ENCODE results near the gene NPHP4.

The NPHP4 gene

GRCh38 chr1:5814046-5814619, 178.1 kb downstream of the NPHP4 start:
- ATAC-seq, result no peak
- TF ChIP-seq ISL1 (CRISPR knock-in tag; IDR thresholded peaks at IDR 0.05) (no peak), POU6F1 (CRISPR knock-in tag; IDR thresholded peaks at IDR 0.05; ENCODE audit: borderline replicate concordance, low read depth) (no peak), ESRRG (CRISPR knock-in tag; IDR thresholded peaks at IDR 0.05) (no peak), SNAI2 (CRISPR knock-in tag; IDR thresholded peaks at IDR 0.05) (no peak), TCF4 (CRISPR knock-in tag; IDR thresholded peaks at IDR 0.05; ENCODE audit: borderline replicate concordance) (no peak), ZC3H10 (CRISPR knock-in tag; IDR thresholded peaks at IDR 0.05) (no peak), ZNF565 (CRISPR knock-in tag; conservative IDR thresholded peaks at IDR 0.05; ENCODE audit: low read depth) (no peak), ZNF70 (CRISPR knock-in tag; IDR thresholded peaks at IDR 0.05) (no peak)
- TF ChIP-seq, protein P1, sequence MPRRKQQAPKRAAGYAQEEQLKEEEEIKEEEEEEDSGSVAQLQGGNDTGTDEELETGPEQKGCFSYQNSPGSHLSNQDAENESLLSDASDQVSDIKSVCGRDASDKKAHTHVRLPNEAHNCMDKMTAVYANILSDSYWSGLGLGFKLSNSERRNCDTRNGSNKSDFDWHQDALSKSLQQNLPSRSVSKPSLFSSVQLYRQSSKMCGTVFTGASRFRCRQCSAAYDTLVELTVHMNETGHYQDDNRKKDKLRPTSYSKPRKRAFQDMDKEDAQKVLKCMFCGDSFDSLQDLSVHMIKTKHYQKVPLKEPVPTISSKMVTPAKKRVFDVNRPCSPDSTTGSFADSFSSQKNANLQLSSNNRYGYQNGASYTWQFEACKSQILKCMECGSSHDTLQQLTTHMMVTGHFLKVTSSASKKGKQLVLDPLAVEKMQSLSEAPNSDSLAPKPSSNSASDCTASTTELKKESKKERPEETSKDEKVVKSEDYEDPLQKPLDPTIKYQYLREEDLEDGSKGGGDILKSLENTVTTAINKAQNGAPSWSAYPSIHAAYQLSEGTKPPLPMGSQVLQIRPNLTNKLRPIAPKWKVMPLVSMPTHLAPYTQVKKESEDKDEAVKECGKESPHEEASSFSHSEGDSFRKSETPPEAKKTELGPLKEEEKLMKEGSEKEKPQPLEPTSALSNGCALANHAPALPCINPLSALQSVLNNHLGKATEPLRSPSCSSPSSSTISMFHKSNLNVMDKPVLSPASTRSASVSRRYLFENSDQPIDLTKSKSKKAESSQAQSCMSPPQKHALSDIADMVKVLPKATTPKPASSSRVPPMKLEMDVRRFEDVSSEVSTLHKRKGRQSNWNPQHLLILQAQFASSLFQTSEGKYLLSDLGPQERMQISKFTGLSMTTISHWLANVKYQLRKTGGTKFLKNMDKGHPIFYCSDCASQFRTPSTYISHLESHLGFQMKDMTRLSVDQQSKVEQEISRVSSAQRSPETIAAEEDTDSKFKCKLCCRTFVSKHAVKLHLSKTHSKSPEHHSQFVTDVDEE (CRISPR knock-in tag; IDR thresholded peaks at IDR 0.05), result no peak

DNA sequence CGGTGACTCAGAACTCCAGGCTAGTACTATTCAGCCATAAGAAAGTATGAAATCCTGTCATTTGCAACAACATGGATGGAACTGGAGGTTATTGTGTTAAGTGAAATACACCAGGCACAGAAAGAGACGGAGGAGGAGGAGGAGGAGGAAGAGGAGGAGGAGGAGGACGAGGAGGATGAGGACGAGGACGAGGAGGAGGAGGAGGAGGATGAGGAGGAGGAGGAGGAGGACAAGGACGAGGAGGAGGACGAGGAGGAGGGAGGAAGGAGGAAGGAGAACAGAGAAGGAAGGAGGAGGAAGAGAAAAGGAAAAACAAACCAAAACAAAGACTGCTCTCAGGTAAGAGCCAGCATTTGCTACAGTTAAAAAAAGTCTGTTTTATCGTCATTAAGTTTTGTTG, 178.7 kb downstream of the NPHP4 start:
- ATAC-seq, result no peak
- TF ChIP-seq ISL1 (CRISPR knock-in tag; IDR thresholded peaks at IDR 0.05) (no peak), ESRRG (CRISPR knock-in tag; IDR thresholded peaks at IDR 0.05) (no peak), ZFP30 (CRISPR knock-in tag; IDR thresholded peaks at IDR 0.05) (no peak), PATZ1 (CRISPR knock-in tag; IDR thresholded peaks at IDR 0.05; ENCODE audit: borderline replicate concordance) (no peak), OSR1 (CRISPR knock-in tag; IDR thresholded peaks at IDR 0.05) (no peak), SNAI2 (CRISPR knock-in tag; IDR thresholded peaks at IDR 0.05) (no peak), ZC3H10 (CRISPR knock-in tag; IDR thresholded peaks at IDR 0.05) (no peak), RARB (CRISPR knock-in tag; IDR thresholded peaks at IDR 0.05) (no peak), ZNF565 (CRISPR knock-in tag; conservative IDR thresholded peaks at IDR 0.05; ENCODE audit: low read depth) (no peak), GLIS3 (CRISPR knock-in tag; IDR thresholded peaks at IDR 0.05) (no peak), CSRNP3 (CRISPR knock-in tag; IDR thresholded peaks at IDR 0.05) (no peak), CSDC2 (CRISPR knock-in tag; IDR thresholded peaks at IDR 0.05) (no peak), ZFP3 (CRISPR knock-in tag; IDR thresholded peaks at IDR 0.05) (no peak), PPARA (CRISPR knock-in tag; IDR thresholded peaks at IDR 0.05; ENCODE audit: borderline replicate concordance) (no peak), ZNF8 (CRISPR knock-in tag; IDR thresholded peaks at IDR 0.05) (no peak), ARNTL (CRISPR knock-in tag; IDR thresholded peaks at IDR 0.05; ENCODE audit: borderline replicate concordance, low read depth) (no peak), ZNF70 (CRISPR knock-in tag; IDR thresholded peaks at IDR 0.05) (no peak), BACH2 (CRISPR knock-in tag; IDR thresholded peaks at IDR 0.05; ENCODE audit: borderline replicate concordance) (no peak), POU6F1 (CRISPR knock-in tag; IDR thresholded peaks at IDR 0.05; ENCODE audit: borderline replicate concordance, low read depth) (no peak)
- TF ChIP-seq, protein P1 (CRISPR knock-in tag; IDR thresholded peaks at IDR 0.05), result no peak
